NCI-H1930 (cell line): ENCODE data around the gene SLAMF9.
"Not testable (repeated sequence)": the region's sequence is repeated elsewhere in the genome, so short reads cannot be mapped to it uniquely, and the experiment has no call there.

Experiments used
- DNase-seq, 2 experiments: peaks; one replicate each; lab custom pipeline; 2025; lab: John Stamatoyannopoulos, UW

The SLAMF9 gene

GRCh38 chr1:159920202-159920601, 33.8 kb downstream of the SLAMF9 start:
- DNase-seq = no peak

DNA sequence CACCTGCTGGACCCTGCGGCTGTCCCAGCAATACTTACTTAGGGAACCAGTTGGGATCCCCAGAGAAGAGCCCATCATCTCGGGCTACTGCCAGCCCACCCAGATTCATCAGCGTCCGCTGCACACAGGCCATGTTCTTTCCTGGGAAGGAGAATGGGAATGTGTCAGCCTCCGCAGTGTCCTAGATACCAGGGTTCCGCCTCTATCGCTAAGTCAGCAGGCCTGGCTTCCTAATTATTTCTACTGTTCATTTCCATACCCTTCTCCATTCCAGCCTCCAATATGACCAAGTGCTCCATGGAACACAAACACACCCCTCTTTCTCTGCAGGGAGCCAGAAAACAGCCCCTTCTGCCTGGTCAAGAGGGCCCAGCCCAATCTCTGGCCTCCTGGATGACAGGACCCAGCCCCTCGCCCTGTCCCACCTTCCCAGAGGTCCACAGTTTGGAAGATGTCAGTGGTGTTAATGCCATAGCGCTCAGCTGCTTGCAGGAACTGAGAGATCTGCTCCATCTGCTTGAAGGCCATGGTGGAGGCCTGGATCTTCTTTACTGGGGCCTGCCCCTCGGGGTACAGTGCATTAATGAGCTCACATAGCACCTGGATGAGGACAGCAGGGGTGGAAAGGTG, 34.7 kb downstream of the SLAMF9 start:
- DNase-seq = no peak

DNA sequence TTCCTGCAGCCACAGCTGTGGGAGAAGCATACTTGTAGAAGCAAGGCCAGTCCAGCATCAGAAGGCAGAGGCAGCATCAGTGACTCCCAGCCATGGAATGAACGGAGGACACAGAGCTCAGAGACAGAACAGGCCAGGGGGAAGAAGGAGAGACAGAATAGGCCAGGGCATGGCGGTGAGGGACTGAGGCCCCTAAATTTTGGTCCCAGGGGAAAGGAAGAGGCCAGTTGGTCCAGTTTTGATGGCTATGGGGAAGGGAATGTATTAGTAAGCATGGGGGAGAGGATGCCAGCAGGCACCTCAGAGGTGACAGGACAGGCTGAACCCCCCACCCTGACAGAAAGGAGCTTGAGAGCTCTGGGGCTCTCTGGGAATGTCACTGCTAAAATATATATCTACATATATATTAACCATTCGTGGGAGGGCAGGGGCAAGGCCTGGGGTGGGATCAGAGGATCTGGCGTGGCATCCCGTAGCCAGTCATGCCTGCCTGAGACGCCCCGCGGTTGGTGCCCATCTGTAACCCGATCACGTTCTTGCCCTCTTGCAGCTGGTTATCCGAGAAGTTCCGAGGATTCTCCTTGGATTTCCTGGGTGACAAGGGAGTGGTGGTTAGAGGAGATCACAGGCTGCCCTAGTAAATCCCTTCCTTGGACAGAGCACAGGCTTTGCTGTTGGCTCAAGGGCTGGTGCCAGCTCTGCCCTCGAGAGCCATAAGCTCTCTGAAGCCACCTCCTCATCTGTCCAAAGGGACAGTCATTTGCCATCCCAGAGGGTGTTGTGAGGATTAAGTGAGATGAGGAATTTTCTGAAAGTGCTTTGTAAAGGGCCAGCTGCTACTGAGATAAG, 35.5 kb downstream of the SLAMF9 start:
- DNase-seq = no peak

DNA sequence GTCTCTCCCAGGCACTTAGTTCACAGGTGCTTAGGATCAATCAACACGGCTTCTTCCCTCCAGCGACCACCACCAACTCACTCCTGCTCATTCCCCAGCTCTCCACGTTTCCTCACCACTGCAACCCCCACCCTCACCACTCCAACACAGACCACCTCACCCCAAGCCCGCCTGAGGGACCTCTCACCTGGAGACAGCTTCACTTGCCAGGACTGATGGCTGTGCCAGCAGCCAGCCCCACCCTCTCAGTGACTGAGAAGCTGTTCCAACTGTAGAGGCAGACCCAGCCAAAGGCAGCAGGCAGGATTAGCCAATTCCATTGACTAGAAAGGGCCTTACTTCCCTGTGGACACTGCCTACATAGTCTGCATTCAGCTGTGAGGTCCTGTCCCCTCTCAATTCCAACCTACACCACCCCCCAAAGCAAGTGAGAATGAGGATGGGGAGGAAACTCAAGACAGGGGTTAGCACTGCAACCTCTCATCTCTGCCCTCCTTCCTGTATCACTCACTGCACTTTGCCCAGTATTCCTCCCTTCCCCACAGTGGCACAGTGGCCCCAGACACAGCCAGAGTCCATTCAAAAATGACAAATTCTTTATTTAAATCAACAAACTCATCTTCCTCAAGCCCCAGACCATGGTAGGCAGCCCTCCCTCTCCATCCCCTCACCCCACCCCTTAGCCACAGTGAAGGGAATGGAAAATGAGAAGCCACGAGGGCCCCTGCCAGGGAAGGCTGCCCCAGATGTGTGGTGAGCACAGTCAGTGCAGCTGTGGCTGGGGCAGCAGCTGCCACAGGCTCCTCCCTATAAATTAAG, 36.3 kb downstream of the SLAMF9 start:
- DNase-seq = no peak

DNA sequence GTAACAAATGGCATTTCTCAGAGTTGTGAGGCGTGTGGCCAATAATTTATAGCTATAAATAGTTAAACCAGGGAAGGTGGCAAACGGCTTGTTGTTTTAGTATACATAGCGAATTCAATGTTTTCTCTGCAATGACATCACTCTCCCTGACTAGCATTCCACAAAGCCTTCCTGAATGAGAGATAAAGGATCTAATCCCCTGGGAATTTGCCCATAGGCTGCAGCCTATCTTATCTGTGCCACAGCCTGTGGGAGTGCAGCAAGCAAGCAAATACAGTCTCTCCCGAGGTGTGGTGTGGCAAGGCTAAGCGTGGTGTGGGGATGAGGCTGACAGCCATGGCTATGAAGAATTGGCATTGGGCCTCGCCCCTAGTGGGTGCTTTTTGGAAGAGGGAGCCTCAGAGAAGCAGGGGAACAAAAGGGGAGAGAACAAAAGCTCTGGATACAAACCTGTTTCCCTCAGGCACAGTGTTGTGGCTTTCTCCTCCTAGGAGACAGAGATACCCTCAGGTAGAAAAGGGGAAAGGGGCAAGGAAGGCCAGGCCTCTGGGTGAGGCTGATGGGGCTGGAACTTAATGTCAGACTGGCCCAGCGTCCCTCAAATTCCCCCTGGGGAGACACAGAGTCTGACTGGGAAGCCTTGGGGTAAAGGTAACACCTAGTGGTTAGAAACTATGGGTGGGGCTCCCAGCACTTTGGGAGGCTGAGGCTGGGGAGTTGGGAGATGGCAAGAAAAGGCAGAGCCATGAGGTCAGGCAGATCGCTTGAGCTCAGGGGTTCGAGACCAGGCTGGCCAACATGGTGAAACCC, 37.6 kb downstream of the SLAMF9 start:
- no peak for DNase-seq

- DNase-seq = no peak
Observed at GRCh38 chr1:159915571-159916241, 38.3 kb downstream of the SLAMF9 start.

DNA sequence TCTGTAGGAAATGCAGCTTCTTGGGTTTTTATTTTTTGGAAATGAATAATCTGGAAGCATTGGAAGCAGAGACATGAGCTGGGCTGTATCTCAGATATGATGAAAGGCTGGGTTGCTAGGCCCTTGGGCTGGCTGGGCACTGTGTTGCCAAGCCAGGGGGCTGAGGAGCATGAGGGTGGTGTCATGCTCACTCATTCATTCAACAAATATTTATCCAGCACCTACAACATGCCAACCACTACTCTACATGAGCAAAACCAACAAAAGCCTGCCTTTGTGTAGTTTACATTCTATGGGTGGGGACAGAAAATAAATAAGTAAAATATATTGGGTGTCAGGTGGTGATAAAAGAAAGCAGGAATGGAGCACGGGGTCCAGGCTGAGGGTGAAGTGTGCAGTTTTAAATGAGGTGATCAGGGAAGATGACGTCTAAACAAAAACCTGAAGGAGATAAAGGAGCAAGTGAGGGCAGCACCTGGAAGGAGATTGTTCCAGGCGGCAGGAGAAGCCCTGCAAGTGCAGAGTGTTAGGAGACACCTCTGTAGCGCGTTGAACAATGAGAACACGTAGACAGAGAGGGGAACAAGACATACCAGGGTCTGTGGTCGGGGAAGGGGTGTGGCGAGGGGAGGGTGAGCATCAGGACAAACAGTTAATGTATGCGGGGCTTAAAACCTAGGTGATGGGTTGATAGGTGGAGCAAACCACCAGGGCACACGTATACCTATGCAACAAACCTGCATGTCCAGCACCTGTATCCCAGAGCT, 39.6 kb downstream of the SLAMF9 start:
- DNase-seq = no peak

DNA sequence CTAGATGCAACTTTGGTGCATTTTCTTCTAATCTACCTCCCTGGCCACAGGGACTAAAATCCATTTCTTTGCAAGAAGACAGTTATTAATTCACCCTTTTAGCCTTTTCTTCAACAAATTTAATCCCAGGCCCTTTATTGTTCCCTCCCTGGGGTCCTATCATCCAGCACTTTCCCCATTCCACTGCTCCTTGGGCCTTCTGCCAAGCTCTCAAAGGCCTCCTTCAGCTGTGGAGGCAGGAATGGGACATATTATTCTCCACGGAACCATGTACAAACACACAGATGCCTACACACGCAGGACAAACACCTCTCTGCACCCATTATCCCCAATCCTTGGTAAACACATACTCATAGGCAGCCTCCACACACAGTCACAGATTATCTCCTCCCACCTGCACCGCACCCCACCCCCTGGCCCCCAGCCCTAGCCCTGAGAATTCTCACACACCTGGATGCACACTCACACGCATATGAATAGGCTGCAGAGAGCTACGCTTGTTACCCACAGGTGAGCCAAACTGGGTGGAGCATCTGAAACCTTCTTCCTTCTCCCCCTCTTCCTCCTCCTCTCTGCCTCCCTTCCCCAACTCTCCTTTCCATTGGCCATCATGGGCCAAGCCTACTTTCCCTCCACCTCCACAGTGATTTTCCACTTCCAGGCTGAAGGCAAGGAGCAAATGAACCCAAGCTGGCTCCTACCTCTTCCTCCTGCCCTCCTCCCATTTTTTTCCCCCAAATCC, 40.4 kb downstream of the SLAMF9 start:
- DNase-seq = no peak

DNA sequence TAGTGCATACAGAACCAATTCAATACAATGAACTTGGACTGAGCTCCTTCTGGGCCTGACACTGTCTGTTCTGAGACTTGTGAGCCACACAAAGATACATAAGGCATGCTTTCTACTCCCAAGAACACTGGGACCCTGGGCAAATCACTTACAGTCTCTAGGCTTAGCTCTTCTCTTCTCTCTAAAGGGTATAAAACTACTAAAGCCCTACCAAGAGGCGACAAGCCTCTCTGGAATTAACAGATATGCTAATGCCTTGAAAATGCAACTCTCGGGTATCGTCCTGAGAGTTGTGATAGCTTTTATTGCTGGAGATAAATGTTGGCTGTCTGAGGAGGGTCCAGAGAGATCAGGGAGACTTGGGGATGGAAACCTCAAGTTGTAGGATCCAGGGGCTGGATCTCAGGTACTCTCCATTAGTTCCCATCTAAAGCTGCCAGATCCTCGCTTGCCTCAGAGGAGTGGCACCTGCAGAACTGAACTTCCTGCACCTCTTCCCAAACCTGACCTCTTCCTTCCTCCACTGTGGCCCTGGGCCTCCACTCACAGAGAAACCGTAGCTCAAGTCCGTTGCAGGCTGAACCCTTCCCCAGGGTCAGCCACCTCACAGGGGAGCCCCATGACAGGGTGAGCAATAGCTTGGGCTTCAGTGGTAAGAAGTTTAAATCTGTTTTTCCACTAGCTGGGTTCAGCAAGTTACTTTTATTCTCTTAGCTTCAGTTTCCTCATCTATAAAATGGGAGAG, 42.5 kb downstream of the SLAMF9 start:
- DNase-seq = no peak

- no peak for DNase-seq
Observed at GRCh38 chr1:159908031-159908940, 45.8 kb downstream of the SLAMF9 start.

GRCh38 chr1:159906960-159907359, 47.1 kb downstream of the SLAMF9 start:
- DNase-seq = no peak

DNA sequence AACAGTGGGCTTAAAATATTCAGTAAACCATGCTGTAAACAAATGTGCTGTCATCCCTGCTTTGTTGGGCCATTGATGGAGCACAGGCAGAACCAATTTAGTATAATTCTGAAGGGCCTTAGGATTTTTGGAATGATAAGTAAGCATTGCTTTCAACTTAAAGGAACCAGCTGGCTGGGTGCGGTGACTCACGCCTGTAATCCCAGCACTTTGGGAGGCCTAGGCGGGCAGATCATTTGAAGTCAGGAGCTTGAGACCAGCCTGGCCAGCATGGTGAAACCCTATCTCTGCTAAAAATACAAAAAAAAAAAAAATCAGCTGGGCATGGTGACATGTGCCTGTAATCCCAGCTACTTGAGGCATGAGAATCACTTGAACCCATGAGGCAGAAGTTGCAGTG, 50.0 kb downstream of the SLAMF9 start:
- not testable (repeated sequence) for DNase-seq

- DNase-seq = no peak
Observed at GRCh38 chr1:159902541-159902940, 51.5 kb downstream of the SLAMF9 start.
